Skeletal muscle cell (primary cell): ENCODE results near the gene ENOX2.
"Not testable (repeated sequence)": the region's sequence is repeated elsewhere in the genome, so short reads cannot be mapped to it uniquely, and the experiment has no call there.

ENCODE experiments used
- DNase-seq: peaks from one replicate; pipeline ENCODE4 v3.0.0-alpha.2; 2010; ENCODE audit warnings: low read depth
- H3K4me3 ChIP-seq: 2 replicates; pipeline ENCODE4 v1.5.1; 2011; ENCODE audit warnings: low read depth, mild to moderate bottlenecking, control low read depth, low read length, moderate library complexity

Gene ENOX2

GRCh38 chrX:130716346-130716745, 186.7 kb downstream of the ENOX2 start:
- no peak for DNase-seq

GRCh38 chrX:130715299-130715698, 187.7 kb downstream of the ENOX2 start:
- DNase-seq: no peak
- H3K4me3 ChIP-seq: no peak overlapping the region

More at GRCh38 chrX:130716346-130716745, 186.7 kb downstream of the ENOX2 start:
- no peak overlapping the region for H3K4me3 ChIP-seq

DNA sequence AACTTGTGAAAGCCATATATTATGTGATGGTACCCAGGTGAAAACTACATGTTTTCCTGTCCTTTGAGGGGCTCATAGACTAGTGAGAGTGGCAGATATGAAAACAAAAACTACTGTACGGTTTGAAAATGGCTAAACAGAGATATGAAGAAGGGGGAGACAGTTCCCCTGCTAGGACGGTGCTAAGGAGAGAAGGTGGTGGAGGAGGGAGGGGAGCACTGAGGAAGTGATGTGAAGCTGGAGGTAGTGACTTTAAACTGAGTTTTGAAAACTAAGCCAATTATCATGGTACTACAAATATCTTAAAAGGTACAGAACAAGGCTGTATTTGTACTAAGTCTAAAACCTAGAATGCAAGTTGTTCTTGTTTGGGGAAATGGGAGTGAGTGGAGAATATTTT, 188.3 kb downstream of the ENOX2 start:
- no peak for DNase-seq
- H3K4me3 ChIP-seq: no peak overlapping the region

- no peak overlapping the region for H3K4me3 ChIP-seq
- DNase-seq: no peak
These were observed 188.9 kb downstream of the ENOX2 start for GRCh38 chrX:130714135-130714534.

GRCh38 chrX:130709178-130709577, 193.8 kb downstream of the ENOX2 start:
- DNase-seq, H3K4me3 ChIP-seq: not testable (repeated sequence)

DNA sequence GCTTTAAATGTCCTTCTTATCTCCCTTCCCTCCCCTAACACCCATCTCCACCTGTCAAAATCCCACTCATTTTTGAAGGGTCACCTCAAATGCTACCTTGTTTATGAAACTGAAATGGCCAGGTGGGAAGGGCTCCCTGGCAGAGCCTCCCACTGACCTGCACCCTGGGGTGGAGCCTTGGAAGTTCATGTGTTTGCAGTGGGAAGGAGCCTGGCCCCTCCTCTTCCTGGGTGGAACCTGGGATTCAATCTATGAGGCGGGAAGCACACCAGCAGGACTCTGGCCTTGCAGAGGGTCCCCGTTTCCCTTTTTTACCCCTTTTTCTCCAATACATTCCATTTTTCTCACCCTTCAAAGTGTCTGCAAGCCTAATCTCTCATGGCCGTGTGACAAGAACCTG, 197.4 kb downstream of the ENOX2 start:
- no peak for DNase-seq

GRCh38 chrX:130704053-130705038, 198.7 kb downstream of the ENOX2 start:
- DNase-seq: no peak
- no peak overlapping the region for H3K4me3 ChIP-seq

More for the DNA sequence above, 197.4 kb downstream of the ENOX2 start:
- no peak overlapping the region for H3K4me3 ChIP-seq

DNA sequence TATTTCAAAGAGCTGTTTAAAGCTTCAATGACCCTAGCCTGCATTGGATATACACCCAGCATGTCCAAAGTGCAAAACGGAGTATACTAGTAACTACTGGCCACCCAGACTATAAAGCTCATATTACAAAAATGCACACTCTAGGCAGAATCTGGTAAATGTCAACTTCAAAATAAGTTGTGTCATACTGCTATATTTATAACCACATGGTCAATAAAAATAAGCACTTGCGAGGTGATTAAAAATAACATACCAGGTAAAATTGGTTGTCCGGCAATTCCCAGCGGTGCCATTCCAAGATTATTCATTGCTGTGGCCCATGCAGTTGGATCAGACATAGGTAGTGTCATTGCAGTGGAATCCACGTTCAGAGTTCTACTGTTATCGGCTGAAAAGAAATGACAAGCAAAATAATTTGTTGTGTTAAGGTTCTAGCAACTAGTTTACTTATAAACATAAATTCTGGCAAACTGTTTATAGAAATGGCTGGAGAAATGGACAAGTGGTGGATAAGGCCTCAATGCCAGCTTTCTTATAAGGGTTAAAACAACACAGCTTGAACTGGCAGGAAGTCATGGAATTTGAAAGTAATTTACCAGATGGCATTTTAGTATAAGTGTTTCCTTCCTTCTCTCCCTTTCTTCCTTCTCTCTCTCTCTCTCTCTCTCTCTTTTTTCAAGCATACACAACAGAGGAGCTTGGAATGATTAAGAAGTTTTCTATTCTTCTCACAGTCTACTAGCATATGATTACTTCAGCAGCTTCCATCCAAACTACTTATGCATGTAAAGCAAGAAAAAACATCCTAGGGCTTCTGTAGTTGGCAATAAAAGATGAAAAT, 199.9 kb downstream of the ENOX2 start:
- H3K4me3 ChIP-seq: no peak overlapping the region
- DNase-seq: no peak

GRCh38 chrX:130700629-130701028, 202.4 kb downstream of the ENOX2 start:
- no peak for DNase-seq
- no peak overlapping the region for H3K4me3 ChIP-seq

GRCh38 chrX:130699618-130700017, 203.4 kb downstream of the ENOX2 start:
- no peak for DNase-seq

DNA sequence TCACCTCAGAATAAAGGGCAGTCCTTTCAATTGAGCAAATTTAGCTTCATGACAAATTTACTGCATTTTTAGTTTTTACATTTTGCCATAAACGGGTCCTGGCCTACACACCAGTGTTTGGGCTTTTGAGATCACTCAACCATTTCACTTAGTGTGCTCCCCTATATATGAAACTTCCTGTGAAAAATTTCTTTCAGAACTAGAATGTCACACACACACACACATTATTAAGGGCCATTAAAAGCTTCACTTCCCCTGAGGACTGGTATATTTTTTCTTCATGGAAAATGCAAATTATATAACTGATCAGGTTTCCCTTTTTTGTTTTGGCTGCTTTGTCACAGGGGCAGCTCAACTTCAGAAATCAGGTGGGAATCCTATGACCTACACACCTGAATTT, 206.5 kb downstream of the ENOX2 start:
- no peak for DNase-seq
- no peak overlapping the region for H3K4me3 ChIP-seq

More at GRCh38 chrX:130699618-130700017, 203.4 kb downstream of the ENOX2 start:
- no peak overlapping the region for H3K4me3 ChIP-seq

DNA sequence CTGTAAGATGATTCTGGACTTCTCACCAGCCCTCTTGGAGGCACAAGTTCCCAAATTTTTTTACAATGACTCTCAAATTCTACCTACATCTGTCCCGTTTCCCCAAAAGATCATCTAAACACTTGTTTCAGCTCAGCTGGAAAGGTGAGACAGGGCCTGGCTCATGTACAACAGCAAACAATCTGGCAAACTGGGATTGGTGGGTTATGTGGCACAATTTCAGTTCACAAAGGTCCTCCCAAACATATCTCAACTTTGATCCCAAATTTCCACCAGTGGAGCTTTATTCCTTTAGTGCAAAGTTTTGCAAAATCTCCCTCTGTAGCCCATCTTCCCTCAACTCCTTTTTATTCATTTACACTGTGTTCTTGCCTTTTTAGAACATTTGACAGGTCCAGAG, 207.1 kb downstream of the ENOX2 start:
- no peak for DNase-seq
- no peak overlapping the region for H3K4me3 ChIP-seq

- no peak for DNase-seq
- no peak overlapping the region for H3K4me3 ChIP-seq
These were observed 208.0 kb downstream of the ENOX2 start for GRCh38 chrX:130694983-130695382.

DNA sequence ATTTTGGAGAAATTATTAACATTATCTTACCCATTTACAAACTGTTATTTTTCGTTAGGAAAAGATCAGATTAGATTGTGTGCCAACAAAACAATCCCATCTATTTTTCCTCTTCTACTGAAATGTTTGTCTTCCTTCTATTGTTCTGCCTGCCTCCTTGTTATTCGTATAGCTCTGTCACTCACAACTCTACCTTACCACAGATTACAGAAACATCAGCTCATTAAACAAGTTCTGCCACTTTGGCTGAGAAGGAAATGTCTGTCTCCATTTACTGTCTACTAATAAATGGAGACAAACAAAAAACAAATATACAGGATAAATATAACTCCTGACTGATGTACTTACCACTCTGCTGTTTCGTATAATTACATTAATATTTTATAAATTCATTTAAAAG, 211.4 kb downstream of the ENOX2 start:
- H3K4me3 ChIP-seq: no peak overlapping the region
- DNase-seq: no peak

DNA sequence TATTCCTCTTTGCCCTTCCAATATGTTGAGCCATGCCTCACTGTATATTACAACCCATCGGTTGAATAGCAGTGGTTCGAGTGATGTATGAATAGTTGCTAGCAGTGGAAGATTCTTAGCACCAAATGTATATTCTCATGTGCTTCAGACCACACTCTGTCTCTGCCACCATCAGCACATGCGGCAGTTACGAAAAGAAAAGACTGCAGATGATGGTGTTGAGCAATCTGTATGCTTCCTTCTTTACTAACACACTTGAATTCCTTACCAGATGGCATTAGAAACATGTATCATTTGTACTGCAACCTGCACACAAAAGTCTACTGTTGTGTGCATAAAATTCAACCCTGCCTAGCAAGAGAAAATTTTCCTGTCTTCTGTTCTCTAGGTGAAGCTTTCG, 214.6 kb downstream of the ENOX2 start:
- H3K4me3 ChIP-seq: no peak overlapping the region
- DNase-seq: no peak

DNA sequence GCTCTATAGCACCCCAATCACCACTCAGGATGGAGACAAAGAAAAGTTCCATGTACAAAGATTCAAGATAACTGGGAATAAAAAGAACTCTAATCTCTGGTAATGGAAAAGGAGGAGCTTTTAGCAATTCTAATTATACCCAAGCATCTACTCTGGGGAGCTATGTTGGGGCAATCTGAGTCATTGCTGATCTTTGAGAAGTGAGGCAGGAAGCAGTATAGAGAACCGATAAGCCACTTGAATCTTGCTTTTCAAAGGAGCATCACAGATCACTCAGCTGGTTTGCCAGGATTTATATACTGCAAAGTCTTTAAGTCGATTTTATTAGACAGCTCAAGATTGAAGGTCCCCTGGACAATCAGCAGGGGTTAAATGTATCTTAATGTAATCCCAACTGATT, 220.0 kb downstream of the ENOX2 start:
- DNase-seq: no peak
- H3K4me3 ChIP-seq: no peak overlapping the region

- H3K4me3 ChIP-seq: no peak overlapping the region
- DNase-seq: peak; percentile 18
These were observed 222.6 kb downstream of the ENOX2 start for GRCh38 chrX:130680164-130681035.

- no peak overlapping the region for H3K4me3 ChIP-seq
- no peak for DNase-seq
These were observed 226.1 kb downstream of the ENOX2 start for GRCh38 chrX:130676861-130677260.

DNA sequence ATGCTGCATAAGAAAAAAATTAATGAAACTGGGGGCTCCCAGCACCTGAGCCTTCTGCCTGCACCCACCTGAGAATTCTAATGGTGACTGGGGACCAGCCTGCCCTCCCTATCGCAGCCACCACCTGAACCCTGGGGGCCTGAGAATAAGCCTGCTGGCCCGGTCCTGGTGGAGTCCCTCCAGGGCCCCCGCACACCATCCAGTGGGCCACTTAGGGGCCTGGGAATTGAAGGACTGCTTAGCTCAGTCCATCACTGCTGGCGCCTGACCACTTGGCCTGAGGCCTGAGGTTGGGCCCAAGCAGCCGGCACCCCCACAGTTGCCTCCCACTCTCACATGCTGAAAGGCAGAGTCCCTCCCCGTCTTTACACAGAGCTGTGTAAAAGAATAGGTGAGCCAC, 230.8 kb downstream of the ENOX2 start:
- H3K4me3 ChIP-seq: no peak overlapping the region
- no peak for DNase-seq
